Liver (tissue), 3 donors: ENCODE data around the gene PALMD.

Experiments
- ATF3 ChIP-seq: IDR thresholded peaks from 2 replicates; pipeline ENCODE4 v1.6.1; 2016; ENCODE audit warnings: antibody characterized with exemption
- CTCF ChIP-seq: fragments of 150-350 bp; IDR thresholded peaks from 2 replicates; pipeline ENCODE4 v1.5.1; 2017; ENCODE audit warnings: improper control_type of control experiment, low read depth, low read length; ENCODE audit not compliant: missing input control
- EGR1 ChIP-seq, 2 donors: IDR thresholded peaks; 2 replicates each; pipeline ENCODE4 v1.6.1; 2016 to 2018; ENCODE audit warnings: antibody characterized with exemption in 2 of 2, low read depth in 2 of 2
- GABPA ChIP-seq, 2 donors: IDR thresholded peaks in 1 of 2; conservative IDR thresholded peaks in 1 of 2; 2 replicates each; pipeline ENCODE4 v1.6.1; 2016; ENCODE audit warnings: antibody characterized with exemption in 2 of 2, mild to moderate bottlenecking in 1 of 2, moderate library complexity in 1 of 2
- JUND ChIP-seq, 2 donors: IDR thresholded peaks; 2 replicates each; pipeline ENCODE4 v1.6.1; 2016; ENCODE audit warnings: antibody characterized with exemption in 2 of 2
- RAD21 ChIP-seq, 2 donors: IDR thresholded peaks; 2 replicates each; pipeline ENCODE4 v1.6.1; 2016; ENCODE audit warnings: antibody characterized with exemption in 2 of 2, mild to moderate bottlenecking in 2 of 2
- RXRA ChIP-seq, 2 donors: IDR thresholded peaks; 2 replicates each; pipeline ENCODE4 v1.6.1; 2017 to 2018; ENCODE audit warnings: antibody characterized with exemption in 2 of 2, mild to moderate bottlenecking in 1 of 2
- SP1 ChIP-seq: IDR thresholded peaks from 2 replicates; pipeline ENCODE4 v1.6.1; 2018; ENCODE audit warnings: antibody characterized with exemption, mild to moderate bottlenecking
- TAF1 ChIP-seq: conservative IDR thresholded peaks from 2 replicates; pipeline ENCODE4 v1.6.1; 2016; ENCODE audit warnings: antibody characterized with exemption, mild to moderate bottlenecking
- YY1 ChIP-seq: IDR thresholded peaks from 2 replicates; pipeline ENCODE4 v1.6.1; 2016; ENCODE audit warnings: antibody characterized with exemption, mild to moderate bottlenecking
- ZBTB33 ChIP-seq: IDR thresholded peaks from 2 replicates; pipeline ENCODE4 v1.6.1; 2016; ENCODE audit warnings: antibody characterized with exemption
- TF ChIP-seq, protein P1 (sequence below): IDR thresholded peaks from 2 replicates; pipeline ENCODE4 v1.6.1; 2016; ENCODE audit warnings: antibody characterized with exemption
- TF ChIP-seq, protein P2 (sequence below): IDR thresholded peaks from 2 replicates; pipeline ENCODE4 v1.6.1; 2016; ENCODE audit warnings: antibody characterized with exemption, mild to moderate bottlenecking
- donor health status: healthy.
- donor health status: healthy.

DNA sequence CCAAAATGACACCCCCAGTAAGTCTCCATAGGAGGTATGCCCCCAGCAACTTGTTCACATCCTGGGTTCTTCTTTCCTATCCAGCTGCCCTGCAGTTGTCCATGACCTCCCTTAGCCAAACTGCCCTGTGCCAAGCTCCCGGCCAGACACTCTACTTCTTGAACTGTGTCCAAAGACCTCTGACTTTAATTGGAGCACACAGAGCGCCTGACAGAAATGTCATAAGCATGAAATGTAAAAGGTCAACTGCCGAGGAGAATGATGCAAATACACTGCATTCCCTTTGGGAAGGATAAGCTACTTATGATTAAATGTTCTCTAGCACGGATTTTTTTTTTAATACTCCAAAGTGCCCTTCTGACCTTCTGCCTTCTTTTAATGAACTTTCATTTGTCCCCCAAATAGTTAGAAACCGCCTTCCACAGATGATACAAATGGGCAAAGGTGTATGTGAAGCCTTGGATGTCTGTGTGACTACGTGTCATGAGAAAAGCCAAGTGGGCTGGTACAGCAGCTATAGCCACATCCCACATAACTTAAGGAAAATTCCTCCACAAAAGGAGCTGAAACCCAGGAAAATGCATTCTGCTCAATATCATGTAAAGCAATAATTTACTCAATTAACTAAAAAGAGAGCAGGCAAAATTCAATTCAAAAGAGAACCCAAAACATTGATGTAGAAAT lies 26.8 kb downstream of the PALMD start:
- no peak for TF ChIP-seq CTCF
- TF ChIP-seq, protein P1, sequence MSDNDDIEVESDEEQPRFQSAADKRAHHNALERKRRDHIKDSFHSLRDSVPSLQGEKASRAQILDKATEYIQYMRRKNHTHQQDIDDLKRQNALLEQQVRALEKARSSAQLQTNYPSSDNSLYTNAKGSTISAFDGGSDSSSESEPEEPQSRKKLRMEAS, result peak; percentile 48
- TF ChIP-seq RXRA (IDR thresholded peaks at IDR 0.05), result peak; percentile 84 to 91
- TF ChIP-seq, protein P2, sequence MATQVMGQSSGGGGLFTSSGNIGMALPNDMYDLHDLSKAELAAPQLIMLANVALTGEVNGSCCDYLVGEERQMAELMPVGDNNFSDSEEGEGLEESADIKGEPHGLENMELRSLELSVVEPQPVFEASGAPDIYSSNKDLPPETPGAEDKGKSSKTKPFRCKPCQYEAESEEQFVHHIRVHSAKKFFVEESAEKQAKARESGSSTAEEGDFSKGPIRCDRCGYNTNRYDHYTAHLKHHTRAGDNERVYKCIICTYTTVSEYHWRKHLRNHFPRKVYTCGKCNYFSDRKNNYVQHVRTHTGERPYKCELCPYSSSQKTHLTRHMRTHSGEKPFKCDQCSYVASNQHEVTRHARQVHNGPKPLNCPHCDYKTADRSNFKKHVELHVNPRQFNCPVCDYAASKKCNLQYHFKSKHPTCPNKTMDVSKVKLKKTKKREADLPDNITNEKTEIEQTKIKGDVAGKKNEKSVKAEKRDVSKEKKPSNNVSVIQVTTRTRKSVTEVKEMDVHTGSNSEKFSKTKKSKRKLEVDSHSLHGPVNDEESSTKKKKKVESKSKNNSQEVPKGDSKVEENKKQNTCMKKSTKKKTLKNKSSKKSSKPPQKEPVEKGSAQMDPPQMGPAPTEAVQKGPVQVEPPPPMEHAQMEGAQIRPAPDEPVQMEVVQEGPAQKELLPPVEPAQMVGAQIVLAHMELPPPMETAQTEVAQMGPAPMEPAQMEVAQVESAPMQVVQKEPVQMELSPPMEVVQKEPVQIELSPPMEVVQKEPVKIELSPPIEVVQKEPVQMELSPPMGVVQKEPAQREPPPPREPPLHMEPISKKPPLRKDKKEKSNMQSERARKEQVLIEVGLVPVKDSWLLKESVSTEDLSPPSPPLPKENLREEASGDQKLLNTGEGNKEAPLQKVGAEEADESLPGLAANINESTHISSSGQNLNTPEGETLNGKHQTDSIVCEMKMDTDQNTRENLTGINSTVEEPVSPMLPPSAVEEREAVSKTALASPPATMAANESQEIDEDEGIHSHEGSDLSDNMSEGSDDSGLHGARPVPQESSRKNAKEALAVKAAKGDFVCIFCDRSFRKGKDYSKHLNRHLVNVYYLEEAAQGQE, result peak; percentile 37
- TF ChIP-seq ATF3, result peak; percentile 91
- peak; percentile 45 to 47 for TF ChIP-seq RAD21 (IDR thresholded peaks at IDR 0.05)
- no peak for TF ChIP-seq TAF1
- TF ChIP-seq JUND (IDR thresholded peaks at IDR 0.05), result peak in 1 of 2 donors; percentile 71
- TF ChIP-seq SP1, result peak; percentile 69
- no peak for TF ChIP-seq EGR1 (IDR thresholded peaks at IDR 0.05; ENCODE audit: low read depth in 2 of 2)
- TF ChIP-seq YY1, result no peak
- TF ChIP-seq GABPA (IDR thresholded peaks at IDR 0.05 in 1 of 2, conservative IDR thresholded peaks at IDR 0.05 in 1 of 2), result no peak
- TF ChIP-seq ZBTB33, result peak; percentile 44
